HG02763 (cell line): ENCODE data around the gene BANP.
"Not testable (repeated sequence)": the region's sequence is repeated elsewhere in the genome, so short reads cannot be mapped to it uniquely, and the experiment has no call there.

Experiments used
- ATAC-seq: cut with Tn5 transposase; IDR thresholded peaks from one replicate; pipeline ENCODE4 v1.9.1; 2021; ENCODE audit warnings: mild to moderate bottlenecking, moderate library complexity; ENCODE audit not compliant: unreplicated experiment

BANP gene

DNA sequence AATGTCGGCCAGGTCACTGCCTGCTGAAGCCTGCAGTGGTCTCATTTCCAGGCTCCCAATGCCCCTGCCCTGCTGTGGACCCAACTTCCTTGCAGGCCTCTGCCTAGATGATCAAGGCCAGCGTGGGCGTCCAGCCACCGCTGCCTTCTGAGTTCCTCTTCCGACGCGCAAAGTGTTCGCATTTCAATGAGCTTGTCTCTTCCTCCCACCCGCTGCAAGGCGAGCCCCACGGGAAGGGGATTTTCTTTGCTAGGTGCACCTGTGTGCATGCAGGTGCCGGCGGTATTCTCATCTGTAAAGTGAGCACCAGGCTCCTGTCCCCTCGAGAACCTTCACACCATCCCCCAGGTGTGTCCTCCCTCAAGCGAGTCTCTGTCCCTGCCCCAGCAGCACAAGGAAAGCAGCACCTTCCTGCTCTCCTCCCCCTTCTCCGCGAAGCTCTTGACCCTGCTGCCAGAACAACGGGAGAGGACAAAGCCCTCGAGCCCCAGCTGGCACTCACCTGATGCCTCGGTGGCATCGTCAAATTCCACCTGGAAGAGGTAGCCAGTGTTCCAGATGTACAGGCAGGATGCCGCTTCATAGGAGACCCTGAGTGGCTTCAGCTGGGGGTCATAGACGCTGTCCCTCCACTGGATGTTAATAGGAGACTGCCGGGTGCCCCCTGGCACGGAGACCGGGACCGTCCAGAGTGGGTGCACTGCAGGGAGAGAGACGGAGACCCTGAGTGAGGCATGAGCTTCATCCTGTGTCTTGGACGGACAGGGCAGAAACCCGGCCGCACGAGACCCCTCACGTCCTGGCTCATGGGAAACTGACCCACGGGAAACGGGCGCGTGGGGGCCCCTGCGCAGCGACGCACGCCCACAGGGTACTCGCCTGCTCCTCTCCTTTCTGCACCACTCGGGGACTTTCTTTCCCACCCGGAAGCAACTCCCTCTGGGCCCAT lies 24.7 kb upstream of the BANP start:
- no peak for ATAC-seq

DNA sequence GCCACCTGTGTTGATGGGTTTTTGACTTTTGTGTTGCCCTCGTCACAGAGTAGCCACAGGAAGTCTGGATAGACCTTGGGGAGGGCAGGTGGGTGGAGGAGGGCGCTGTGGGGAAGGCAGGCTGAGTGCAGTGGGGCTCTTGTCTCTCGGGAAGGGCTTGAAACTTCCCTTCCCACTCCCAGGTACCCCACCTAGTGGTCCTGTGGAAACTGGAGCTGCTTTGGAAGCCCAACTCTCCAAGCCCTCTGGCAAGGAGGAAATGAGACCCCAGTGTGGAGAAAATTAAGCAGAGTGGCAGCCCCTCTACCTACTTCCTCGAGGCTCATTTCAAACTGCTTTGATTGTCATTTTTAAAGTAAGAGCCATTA lies 24.1 kb upstream of the BANP start:
- no peak for ATAC-seq

DNA sequence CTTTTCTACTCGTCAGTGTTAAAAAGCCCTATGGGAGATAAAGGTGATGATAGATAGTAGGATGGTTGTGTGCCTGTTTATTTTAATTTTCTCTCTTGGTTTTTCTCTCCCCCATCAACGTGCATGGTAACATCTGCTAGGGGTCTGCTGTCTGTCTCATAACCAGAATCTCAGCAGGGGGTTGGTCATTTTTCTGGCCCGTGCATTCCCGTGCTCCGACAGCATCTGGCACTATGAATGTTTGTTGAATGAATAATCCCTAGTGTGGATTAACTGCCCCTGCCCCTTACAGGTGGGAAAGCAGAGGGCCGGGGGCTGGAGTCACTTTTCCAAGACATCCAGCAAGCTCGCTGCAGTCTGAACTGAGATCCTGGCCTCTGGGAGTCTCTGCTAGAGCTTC lies 21.2 kb upstream of the BANP start:
- no peak for ATAC-seq

DNA sequence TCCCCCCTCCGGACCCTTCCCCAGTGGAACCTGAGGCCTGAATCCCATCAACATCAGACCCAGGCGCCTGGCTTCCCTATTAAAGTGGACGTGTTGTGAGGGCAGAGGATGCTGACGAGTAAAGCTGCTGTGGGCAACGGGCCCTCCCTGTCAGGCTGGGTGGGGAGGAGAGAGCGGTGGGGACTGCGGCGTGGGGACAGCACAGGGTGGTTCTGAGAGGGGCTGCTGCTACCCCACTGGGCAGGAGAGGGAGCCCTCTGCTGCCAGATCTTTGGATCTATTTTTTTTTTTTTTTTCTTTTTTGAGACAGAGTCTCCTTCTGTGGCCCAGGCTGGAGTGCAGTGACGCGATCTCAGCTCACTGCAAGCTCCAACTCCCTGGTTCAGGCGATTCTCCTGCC lies 20.8 kb upstream of the BANP start:
- ATAC-seq: no peak

DNA sequence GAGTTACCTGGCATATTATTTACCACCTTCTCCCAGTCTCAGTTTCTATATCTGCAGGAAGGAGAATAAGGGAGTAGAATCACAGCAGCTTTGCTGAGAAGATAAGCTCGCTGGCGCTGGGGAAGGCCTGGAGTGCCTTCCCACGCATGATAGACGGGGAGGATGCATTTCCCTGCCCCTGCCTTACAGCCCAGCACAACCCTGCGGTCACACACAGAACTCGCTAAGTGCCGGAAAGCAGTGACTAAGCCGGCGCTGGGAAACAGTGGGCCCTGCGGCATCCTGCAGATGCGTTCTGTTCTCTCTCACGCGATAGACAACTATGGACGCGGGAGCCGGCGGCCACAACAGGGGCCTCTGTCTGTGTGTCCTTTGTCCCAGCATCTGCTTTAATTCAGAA lies 19.7 kb upstream of the BANP start:
- ATAC-seq: no peak

DNA sequence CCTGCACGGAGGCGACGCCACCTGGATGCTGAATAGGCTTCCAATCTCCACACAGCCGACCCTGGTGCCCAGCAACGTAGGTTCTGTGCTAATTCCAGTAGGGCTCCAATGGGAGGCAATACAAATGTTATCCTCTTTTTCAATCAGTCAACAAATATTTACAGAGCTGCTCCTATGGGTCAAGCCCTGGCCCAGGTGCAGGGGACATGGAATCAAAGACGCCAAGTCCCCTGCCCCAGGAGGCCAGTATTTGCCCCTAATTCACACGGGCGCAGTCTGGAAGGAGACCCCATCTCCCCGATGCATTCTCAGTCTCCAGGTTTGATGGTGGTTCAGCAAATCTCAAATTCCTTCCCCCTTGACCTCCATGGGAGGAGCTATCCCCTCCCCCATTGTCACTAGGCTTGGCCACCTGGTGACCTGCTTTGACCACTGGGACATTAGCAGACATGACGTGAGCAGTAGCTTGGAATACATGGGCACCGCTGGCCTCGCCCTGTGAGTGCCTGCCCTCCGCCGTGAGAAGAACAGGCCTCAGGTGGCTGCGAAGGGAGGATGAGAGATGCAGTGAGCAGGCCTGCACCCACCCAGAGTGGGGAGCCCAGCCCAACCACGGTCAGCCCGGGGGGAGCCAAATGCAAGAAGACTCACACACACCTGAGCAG lies 18.6 kb upstream of the BANP start:
- not testable (repeated sequence) for ATAC-seq

DNA sequence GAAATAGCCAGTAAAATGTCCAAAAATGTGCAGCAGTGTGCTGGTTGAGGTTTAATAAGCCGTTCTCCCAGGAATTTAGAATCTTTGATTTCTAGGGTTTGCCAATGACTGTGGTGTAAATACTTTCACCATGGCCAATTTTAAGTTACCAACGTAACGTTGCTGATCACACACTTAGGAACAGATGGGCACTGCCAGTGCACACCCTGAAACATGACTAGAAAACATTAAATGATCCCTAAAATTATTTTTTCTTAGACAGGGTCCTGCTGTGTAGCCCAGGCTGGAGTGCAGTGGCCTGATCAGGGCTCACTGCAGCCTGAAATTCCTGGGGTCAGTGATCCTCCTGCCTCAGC lies 18.1 kb upstream of the BANP start:
- ATAC-seq: no peak

DNA sequence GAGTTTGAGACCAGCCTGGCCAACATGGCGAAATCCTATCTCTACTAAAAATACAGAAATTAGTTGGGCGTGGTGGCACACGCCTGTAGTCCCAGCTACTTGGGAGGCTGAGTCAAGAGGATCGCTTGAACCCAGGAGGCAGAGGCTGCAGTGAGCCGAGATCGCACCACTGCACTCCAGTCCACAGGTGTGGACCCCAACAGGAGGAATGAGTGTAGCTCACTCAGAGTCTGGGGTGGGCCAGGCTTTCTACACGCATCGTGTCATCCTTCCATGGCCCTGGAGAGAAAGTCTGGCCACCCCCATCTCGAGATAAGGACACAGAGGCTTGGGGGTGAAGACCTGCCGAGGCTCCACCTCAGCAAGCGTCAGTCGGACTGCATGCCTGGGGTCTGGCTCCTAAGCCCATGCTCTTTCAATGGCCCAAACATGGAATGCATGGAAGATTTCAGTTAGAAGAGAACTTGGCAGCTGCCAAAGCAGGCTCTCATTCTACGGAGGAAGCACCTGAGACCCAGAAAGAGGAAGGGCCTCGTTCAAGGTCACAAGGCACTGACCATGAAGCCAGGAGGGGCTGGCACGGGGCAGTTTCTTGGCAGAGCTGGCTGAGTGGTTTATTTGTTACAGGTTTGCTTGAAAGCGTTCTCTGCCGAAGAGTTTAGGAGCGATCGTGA lies 16.3 kb upstream of the BANP start:
- not testable (repeated sequence) for ATAC-seq

DNA sequence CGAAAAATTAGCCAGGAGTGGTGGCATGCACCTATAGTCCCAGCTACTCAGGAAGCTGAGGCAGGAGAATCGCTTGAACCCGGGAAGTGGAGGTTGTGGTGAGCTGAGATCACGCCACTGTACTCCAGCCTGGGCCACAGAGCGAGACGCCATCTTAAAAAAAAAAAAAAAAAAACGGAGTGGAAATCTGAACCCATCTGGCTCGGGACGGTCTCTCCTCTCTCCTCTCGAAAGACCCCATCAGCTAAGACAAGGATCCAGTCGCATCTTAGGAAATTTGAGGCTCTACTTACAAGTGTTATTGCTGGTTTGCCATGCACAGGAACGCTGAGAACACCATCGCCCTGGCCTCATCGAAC lies 15.2 kb upstream of the BANP start:
- not testable (repeated sequence) for ATAC-seq

DNA sequence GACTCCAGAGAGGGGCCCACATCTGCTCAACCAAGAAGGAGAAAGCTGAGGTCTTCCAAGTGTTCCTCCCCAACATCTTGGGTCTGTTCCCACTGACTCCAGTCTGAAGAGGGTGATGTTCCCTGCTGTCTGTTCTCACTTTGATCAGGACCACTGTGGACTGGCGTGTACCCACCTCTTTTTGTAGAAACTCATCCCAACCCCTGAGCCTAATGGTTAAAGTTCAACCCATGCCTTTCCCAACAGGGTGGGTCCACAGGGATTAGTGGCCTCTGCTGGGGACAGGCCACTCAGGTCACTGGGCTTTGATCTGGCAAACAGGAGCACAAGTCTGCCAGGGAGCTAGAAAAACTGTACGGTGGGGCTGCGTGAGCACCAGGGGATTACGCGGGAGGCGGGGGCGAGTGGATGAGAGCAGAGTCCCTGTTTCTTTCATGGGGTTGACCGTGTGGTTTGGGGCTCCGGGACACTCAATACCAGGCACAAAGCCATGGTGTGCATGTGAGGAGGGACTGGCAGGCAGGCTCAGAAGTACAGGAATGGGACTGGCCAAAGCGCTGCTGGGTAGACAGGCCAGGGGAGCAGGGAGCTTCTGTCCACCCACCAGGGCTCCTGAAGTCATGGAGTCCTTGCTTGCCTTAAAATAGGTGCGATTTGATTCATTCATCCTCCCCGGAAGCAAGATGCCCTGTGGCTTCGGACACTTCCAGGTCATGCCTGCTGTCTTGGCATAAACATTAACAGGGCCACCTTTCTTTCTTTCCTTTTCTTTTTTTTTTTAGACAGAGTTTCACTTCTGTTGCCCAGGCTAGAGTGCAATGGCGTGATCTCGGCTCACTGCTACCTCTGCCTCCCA lies 14.6 kb upstream of the BANP start, which contains the start of gene CA5A:
Gene CA5A (minus strand): TSS at position 155 of the 856 bp plus-strand sequence. CDS start 79 bp downstream, at position 76.
- no peak for ATAC-seq

DNA sequence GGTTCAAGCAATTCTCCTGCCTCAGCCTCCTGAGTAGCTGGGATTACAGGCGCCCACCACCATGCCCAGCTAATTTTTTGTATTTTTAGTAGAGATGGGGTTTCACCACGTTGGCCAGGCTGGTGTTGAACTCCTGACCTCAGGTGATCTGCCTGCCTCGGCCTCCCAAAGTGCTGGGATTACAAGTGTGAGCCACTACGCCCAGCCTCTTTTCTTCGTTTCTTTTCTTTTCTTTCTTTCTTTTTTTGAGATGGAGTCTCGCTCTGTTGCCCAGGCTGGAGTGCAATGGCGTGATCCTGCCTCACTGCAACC lies 14.0 kb upstream of the BANP start:
- ATAC-seq: not testable (repeated sequence)

DNA sequence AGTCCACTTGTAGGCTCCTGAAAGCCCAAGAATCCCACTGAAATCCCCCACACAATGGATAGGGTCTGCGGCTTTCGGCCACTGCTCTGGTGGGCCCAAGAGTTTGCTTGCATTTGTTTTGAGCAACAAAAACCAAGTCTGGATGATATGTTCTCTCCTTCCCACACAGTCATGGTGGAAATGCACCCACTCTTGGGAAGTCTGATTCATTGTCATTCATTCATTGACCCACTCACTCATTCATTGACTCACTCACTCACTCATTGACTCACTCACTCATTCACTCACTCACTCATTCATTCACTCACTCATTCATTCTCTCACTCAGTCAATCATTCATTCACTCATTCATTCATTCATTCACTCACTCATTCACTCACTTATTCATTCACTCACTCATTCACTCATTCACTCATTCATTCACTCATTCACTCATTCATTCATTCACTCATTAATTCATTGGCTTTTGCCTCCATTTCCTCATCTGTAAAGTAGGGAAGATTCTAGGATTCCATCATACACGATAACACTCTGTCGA lies 12.8 kb upstream of the BANP start:
- no peak for ATAC-seq

DNA sequence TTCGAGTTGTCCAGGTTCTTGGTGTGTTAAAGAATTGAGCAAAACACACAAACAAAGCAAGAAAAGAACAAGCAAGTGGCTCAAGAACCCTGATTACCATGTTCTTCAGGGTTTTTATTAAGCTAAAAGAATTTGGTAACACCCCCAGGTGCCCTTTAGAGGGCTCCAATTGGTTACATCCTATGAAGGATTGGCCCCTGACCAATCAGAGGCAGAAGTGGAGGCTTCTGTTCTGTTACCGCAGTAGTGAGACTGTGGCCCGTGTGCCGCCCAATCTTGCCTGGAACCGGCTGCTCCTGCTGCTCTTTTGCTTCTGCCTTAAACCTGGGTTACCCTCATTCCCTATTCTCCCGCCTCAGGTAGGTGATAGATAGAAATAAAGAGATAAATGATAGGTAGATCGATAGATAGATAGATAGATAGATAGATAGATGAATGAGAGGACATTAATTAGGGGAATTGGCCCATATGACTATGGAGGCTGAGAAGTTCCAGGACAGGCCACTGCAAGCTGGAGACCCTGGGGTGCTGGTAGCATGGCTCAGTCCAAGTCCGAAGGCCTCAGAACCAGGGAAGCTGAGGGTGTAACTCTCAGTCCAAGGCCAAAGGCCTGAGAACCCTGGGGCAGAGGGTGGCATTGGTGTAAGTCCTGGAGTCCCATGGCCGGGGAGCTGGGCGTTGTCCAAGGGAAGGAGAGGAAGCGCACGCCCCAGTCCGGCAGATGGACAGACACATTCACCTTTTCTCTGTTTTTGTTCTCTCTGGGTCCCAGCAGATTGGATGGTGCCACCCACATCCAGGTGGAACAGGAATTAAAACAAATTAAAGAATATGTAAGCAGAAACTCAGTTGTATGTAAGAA lies 11.4 kb upstream of the BANP start:
- no peak for ATAC-seq

DNA sequence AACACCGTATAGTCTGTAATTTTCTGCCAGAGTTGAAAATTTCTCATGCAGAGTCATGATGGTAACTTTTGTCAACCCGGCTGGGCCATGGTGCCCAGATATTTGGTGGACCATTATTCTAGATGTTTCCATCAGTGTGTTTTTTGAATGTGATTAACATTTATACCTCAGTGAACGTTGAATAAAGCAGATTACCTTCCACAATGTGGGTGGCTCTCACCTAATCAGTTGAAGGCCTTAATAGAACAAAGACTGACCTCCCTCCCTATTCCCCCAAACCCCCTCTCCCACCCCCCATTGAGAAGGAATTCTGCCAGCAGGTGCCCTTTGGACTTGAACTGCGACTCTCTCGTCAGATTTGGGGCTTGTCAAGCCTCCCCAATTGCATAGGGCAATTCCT lies 8.6 kb upstream of the BANP start:
- no peak for ATAC-seq

DNA sequence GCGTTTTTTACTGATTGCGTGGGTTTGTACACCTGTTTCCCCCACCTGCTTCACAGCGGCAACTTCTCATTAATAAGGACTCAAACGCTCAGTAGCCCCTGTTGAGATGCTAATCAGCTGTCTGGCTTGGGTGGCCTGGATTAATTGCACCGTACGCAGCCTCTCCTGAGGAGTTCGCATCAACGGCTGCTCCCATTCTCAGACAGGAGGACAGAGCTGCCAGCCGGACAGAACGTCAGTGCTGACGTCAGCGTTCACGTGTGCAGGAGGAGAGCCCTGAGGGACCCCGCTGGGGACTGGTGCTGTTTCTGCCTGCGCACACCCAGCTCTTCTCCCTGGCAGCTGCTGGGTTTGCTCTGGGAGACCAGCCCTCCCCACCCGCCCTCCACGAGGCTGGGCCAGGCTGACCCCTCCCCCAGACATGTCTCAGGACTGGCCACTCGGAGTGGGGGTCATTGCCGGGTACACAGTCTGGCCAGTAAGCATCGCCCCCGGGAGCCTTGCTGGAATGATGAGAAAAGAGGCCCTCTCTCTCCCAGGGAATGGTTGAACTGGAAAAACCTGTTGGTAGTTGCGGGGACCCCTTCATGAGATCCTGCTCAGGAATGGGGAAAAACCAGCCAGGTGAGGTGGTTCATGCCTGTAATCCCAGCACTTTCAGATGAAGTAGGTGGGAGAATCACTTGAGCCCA lies 5.7 kb upstream of the BANP start:
- no peak for ATAC-seq

DNA sequence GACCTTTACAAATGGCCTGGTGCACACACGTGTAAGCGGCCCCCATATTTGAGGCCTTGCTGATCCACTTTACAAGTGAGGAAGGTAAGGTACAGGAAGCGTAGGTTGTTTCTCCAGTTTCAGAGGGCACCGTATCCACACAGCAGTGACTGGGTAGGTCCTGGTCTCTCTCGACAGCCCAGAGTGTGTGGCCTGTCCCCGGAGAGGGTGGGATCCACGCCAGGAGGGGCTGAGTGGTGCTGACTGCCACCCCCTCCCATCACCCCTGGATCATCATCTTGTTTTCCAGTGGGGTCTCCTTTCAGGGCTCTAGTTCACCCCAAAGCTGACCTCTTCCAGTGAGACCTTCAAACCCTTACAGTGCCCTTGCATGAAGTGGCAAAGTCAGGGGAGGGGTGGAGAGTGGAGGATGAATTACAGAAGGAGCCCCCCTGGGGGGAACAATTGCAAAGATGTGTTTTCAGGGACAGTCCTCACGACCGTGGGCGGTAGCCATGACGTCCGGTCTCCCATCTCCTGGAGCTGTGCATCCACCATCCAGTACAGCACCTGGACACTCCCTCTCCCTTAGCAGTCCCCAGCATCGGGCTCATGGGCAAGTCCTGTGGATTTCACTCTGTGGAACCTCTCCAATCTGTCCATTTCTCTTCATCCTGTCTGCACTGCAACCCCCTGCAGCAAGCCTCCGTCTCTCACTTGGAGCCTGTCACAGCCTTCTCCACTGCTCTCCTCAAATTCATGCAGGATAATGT lies 4.5 kb upstream of the BANP start:
- ATAC-seq: no peak

DNA sequence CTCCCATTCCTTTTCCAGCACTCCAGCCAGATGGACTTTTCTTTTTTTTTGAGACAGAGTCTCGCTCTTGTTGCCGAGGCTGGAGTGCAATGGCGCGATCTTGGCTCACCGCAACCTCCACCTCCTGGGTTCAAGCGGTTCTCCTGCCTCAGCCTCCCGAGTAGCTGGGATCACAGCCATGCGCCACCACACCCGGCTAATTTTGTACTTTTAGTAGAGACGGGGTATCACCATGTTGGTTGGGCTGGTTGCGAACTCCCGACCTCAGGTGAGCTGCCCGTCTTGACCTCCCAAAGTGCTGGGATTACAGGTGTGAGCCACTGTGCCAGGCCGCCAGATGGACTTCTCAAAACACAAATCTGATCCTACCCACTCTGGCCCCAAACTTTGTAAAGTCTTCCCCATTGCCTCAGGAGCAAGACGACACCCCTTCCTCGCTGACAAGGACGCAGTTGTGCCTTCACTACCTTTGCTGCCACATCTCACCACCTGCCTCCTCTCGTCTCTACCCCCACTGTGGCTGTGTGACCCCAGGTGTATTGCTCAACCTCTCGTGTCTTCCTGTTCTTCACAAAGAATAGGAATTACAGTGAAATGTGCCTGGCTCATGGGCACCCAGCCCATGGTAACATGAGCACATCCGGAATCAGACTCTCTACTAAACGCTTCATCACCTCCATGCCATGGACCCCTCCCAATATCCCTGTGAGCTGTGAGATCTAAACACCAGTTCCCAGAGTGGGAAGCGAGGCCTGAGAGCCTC lies 3.7 kb upstream of the BANP start:
- no peak for ATAC-seq

DNA sequence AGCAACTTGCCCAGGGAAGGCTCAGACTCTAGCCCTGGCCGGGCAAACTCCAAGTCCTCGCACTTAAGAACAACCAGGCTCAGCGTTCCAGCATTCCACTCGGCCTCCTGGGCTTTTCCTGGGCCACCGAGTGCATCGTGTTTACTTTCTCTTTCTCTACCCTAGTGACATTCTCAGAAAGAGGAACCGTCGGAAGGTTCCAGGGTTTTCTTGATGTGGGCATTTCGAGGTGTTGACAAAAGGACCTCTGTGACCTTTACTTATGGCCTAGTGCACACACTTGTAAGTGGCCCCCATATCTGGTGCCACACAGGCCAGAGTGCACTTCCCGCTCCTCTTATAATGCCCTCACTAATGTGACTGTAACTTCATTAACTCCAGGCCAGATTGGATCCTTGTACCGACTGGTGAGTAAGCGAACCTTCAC lies 3.1 kb upstream of the BANP start:
- no peak for ATAC-seq
